NB4 (cell line): ENCODE results near the gene TNNC1.

ENCODE experiments used
- MYC ChIP-seq: IDR thresholded peaks from 2 replicates; pipeline ENCODE4 v1.6.1; 2011; ENCODE audit warnings: low read depth, low read length
- POLR2A ChIP-seq: IDR thresholded peaks from 2 replicates; pipeline ENCODE4 v1.6.1; 2011; ENCODE audit warnings: mild to moderate bottlenecking; ENCODE audit not compliant: insufficient read length; ENCODE audit errors: extremely low read depth
- TF ChIP-seq, protein P1 (sequence below): IDR thresholded peaks from one replicate; pipeline ENCODE4 v1.5.1; 2012; ENCODE audit warnings: low read depth, low read length
- TF ChIP-seq, protein P2 (sequence below): IDR thresholded peaks from 2 replicates; pipeline ENCODE4 v1.6.1; 2011; ENCODE audit warnings: low read depth, low read length

DNA sequence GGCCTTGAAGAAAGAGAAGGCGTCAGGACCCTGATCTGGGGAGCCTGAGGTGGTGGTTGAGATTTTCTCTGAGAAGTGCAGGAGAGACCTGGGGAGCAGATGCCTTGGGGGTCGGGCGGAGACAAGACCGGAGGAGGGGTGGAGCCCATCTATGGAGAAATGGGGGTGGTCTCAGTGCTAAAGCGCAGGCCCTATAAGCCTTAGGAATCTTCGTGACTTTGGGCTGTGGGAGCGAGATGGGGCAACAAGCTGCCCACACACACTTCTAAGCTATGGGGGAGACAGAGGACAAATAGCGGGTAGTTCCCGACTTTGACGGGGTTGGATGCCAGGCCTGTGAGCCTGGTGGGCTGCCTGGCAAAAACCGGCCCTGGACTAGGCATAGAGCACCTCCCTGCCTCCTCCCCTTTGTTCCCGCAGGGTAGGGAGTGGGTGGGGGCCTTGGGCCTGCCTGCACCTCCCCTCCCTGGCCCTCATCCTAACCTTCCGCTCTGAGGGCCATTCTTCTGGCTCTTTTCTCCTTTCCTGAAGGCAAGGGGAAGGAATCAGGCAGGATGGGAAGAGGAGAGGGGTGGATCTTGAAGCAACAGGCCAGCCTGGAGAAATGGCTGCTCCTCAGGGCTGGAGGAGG lies 2.4 kb upstream of the TNNC1 start:
- TF ChIP-seq, protein P1, sequence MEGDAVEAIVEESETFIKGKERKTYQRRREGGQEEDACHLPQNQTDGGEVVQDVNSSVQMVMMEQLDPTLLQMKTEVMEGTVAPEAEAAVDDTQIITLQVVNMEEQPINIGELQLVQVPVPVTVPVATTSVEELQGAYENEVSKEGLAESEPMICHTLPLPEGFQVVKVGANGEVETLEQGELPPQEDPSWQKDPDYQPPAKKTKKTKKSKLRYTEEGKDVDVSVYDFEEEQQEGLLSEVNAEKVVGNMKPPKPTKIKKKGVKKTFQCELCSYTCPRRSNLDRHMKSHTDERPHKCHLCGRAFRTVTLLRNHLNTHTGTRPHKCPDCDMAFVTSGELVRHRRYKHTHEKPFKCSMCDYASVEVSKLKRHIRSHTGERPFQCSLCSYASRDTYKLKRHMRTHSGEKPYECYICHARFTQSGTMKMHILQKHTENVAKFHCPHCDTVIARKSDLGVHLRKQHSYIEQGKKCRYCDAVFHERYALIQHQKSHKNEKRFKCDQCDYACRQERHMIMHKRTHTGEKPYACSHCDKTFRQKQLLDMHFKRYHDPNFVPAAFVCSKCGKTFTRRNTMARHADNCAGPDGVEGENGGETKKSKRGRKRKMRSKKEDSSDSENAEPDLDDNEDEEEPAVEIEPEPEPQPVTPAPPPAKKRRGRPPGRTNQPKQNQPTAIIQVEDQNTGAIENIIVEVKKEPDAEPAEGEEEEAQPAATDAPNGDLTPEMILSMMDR = no peak
- TF ChIP-seq POLR2A (no peak), MYC (no peak)
- TF ChIP-seq, protein P2, sequence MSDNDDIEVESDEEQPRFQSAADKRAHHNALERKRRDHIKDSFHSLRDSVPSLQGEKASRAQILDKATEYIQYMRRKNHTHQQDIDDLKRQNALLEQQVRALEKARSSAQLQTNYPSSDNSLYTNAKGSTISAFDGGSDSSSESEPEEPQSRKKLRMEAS = no peak
